ENCODE measurements around the gene LMCD1. TPM values are rescaled to one million over a fixed set of nuclear protein-coding genes. Genes with fewer than 3 reads are reported as not detected.
A peak's percentile ranks its signal among the peaks of the same experiment; 100 is the strongest.

Gene LMCD1
- 23.6 and 26.5 TPM in 2 replicates for polyA plus RNA-seq (2012; rRNA removed)
- polyA plus RNA-seq (2012; cell fraction: cytosol; rRNA removed) = 19.2 and 20.3 TPM in 2 replicates
- polyA plus RNA-seq (2012; cell fraction: nucleus; rRNA removed) = 34.5 and 40.1 TPM in 2 replicates

DNA sequence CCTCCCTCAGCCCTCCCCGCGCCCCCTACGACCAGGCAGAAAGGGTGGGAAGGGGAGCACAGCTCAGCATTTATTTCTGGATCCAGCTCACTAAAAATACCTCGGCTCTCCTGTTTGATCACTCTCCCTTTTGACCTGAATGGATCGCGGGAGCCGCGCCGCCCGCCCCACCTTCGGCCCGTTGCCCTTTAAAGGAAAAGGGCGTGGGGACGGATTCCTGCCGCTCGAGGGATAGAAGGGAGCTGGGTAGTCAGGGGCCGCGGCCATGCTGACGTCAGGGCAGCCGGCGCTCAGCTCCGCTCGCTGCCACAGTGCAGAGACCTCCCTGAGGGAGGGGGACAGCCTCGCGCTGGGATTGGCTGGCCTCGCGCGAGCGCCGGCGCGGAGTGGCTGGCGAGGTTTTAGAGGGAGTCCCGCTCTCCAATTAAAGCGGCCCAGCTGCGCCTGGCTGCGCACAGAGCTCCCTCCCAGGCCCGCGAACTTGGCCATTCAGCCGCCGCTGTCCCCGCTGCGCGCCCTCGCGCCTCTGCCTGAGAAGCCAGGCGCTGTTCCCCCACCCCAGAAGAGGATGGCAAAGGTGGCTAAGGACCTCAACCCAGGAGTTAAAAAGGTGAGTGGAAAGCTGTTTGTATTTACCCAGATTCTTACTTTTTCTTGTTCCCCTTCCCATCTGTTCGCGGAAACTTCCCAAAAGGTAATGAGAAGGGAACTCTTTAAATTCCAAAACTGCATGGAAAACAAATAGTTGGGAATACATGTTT lies at the start of gene LMCD1:
LMCD1 (plus strand) TSS at position 453 of the 761 bp plus-strand sequence; CDS start at position 569, 116 bp downstream.
- Histone ChIP-seq H3K4me3 (ENCODE audit: low read depth in 2 of 2, low read length in 1 of 2) (peak within 1 kb of the TSS; percentile 68 to 71), H3K27ac (ENCODE audit: low read depth in 2 of 2, low read length in 1 of 2) (peak within 1 kb of the TSS; percentile 88 to 98), H3K9me3 (no peaks in the 10 kb centered on the region), H3F3A (replicated peaks; ENCODE audit: insufficient read depth) (peaks cover 21% of the 10 kb centered on the region), H3K4me2 (peak within 1 kb of the TSS; percentile 91), H3K79me2 (ENCODE audit: insufficient read depth) (no peaks in the 10 kb centered on the region), H2AFZ (ENCODE audit: low read depth) (peak within 1 kb of the TSS; percentile 95), H4K20me1 (ENCODE audit: insufficient read depth) (no peaks in the 10 kb centered on the region), H3K9me2 (no peaks in the 10 kb centered on the region), H3K4me1 (ENCODE audit: control insufficient read depth in 1 of 2, insufficient read depth in 2 of 2, low read depth in 1 of 2, low read length in 1 of 2) (peaks cover 24 to 53% of the 10 kb centered on the region in 2 experiments), H3K27me3 (ENCODE audit: insufficient read depth) (no peaks in the 10 kb centered on the region), H3K9ac (peak within 1 kb of the TSS; percentile 88), H3K36me3 (replicated peaks in 1 of 2; ENCODE audit: control insufficient read depth in 1 of 2, insufficient read depth in 2 of 2, low read length in 1 of 2) (peaks cover 0 to 2% of the 10 kb centered on the region in 2 experiments)
- no peak for TF ChIP-seq TAF1 (IDR thresholded peaks at IDR 0.05; ENCODE audit: borderline replicate concordance, low read depth, low read length)
- peak; percentile 87 for TF ChIP-seq RFX5 (IDR thresholded peaks at IDR 0.05; ENCODE audit: low read length)
- peak; percentile 44 for TF ChIP-seq CHD2 (IDR thresholded peaks at IDR 0.05; ENCODE audit: low read length, partially characterized antibody)
- no peak; the same call in 1 of the 2 replicates for TF ChIP-seq NFIC (IDR thresholded peaks at IDR 0.05; ENCODE audit: borderline replicate concordance)
- TF ChIP-seq MXI1 (IDR thresholded peaks at IDR 0.05; ENCODE audit: low read depth, low read length) = peak; percentile 45; the same call in 1 of the 2 replicates
- TF ChIP-seq, protein P1, sequence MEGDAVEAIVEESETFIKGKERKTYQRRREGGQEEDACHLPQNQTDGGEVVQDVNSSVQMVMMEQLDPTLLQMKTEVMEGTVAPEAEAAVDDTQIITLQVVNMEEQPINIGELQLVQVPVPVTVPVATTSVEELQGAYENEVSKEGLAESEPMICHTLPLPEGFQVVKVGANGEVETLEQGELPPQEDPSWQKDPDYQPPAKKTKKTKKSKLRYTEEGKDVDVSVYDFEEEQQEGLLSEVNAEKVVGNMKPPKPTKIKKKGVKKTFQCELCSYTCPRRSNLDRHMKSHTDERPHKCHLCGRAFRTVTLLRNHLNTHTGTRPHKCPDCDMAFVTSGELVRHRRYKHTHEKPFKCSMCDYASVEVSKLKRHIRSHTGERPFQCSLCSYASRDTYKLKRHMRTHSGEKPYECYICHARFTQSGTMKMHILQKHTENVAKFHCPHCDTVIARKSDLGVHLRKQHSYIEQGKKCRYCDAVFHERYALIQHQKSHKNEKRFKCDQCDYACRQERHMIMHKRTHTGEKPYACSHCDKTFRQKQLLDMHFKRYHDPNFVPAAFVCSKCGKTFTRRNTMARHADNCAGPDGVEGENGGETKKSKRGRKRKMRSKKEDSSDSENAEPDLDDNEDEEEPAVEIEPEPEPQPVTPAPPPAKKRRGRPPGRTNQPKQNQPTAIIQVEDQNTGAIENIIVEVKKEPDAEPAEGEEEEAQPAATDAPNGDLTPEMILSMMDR (IDR thresholded peaks at IDR 0.05) = peak; percentile 28
- peak in 1 of 2 experiments; percentile 33; a peak in 1 of 4 replicates for TF ChIP-seq EP300 (IDR thresholded peaks at IDR 0.05; ENCODE audit: borderline replicate concordance in 1 of 2, low read depth in 1 of 2, low read length in 1 of 2)
- no peak for TF ChIP-seq EZH2phosphoT487 (IDR thresholded peaks at IDR 0.05; ENCODE audit: borderline replicate concordance, low read depth)
- TF ChIP-seq TEAD4 (IDR thresholded peaks at IDR 0.05; ENCODE audit: borderline replicate concordance, insufficient read depth) = no peak
- peak; percentile 65; the same call in 1 of the 2 replicates for TF ChIP-seq YY1 (IDR thresholded peaks at IDR 0.05; ENCODE audit: low read depth)
- TF ChIP-seq MAX (IDR thresholded peaks at IDR 0.05; ENCODE audit: low read depth) = peak; percentile 98
- TF ChIP-seq TCF12 (IDR thresholded peaks at IDR 0.05) = peak; percentile 33; the same call in 1 of the 2 replicates
- peak; percentile 13; the same call in 1 of the 2 replicates for TF ChIP-seq RCOR1 (IDR thresholded peaks at IDR 0.05; ENCODE audit: low read length)
- TF ChIP-seq NRF1 (IDR thresholded peaks at IDR 0.05; ENCODE audit: low read depth, low read length) = peak; percentile 51
- TF ChIP-seq POLR2AphosphoS5 (IDR thresholded peaks at IDR 0.05; ENCODE audit: low read depth, low read length) = peak; percentile 44
- TF ChIP-seq, protein P2, sequence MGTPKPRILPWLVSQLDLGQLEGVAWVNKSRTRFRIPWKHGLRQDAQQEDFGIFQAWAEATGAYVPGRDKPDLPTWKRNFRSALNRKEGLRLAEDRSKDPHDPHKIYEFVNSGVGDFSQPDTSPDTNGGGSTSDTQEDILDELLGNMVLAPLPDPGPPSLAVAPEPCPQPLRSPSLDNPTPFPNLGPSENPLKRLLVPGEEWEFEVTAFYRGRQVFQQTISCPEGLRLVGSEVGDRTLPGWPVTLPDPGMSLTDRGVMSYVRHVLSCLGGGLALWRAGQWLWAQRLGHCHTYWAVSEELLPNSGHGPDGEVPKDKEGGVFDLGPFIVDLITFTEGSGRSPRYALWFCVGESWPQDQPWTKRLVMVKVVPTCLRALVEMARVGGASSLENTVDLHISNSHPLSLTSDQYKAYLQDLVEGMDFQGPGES (IDR thresholded peaks at IDR 0.05; ENCODE audit: low read depth, low read length) = peak; percentile 69
- no peak for TF ChIP-seq RAD21 (IDR thresholded peaks at IDR 0.05; ENCODE audit: low read length)
- no peak for TF ChIP-seq USF1 (IDR thresholded peaks at IDR 0.05; ENCODE audit: borderline replicate concordance, low read depth)
- POLR2A ChIA-PET = interaction anchor here (0.8 to 2.7 kb wide), 13 partner anchors 11 to 162 kb away, joined by 3 to 11 read pairs (median 4); no protein-coding TSS in a partner anchor
- peak; percentile 94 for DNase-seq
- WGBS (ENCODE audit: low lambda C conversion rate) = 3% methylated on average over 22 of the region's 49 CpGs
- CTCF ChIA-PET = interaction anchor here (0.7 to 3.2 kb wide), 8 partner anchors 10 to 268 kb away, joined by 3 to 22 read pairs (median 4); partner anchors contain the start of gene OXTR
